Measurements from ENCODE around the gene MT1E. TPM values are rescaled to one million over a fixed set of nuclear protein-coding genes. Genes with fewer than 3 reads are reported as not detected.
"Not testable (repeated sequence)": the region's sequence is repeated elsewhere in the genome, so short reads cannot be mapped to it uniquely, and the experiment has no call there.

The MT1E gene
- total and polyA plus RNA-seq, 12 donors, result 31.9 to 268 (median 97.0) TPM

DNA sequence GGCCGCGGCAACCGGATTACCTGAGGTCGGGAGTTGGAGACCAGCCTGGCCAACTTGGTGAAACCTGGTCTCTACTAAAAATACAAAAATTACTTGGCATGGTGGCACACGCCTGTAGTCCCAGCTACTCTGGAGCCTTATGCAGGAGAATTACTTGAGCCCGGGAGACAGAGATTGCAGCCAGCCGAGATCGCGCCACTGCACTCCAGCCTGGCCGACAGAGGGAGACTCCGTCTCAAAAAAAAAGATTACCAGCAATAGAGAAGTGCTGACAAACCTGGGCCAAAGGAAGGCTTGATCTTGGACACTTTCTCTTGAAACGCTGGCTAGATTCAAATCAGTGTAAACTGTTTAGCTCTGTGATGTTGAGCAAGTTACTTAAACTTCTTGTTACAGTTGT lies 48.3 kb downstream of the MT1E start:
- DNase-seq (no peak), ATAC-seq (peak in 5 of 8 donors; percentile 38 to 66 (median 50))
- Histone ChIP-seq H3K9me3 (no peaks in the 10 kb centered on the region), H3K4me1 (peaks cover 0 to 19% (median 14%) of the 10 kb centered on the region in 9 donors), H3K27ac (no peak overlapping the region), H3K4me3 (no peak overlapping the region), H3K36me3 (no peaks in the 10 kb centered on the region), H3K27me3 (peaks cover 6 to 80% (median 53%) of the 10 kb centered on the region in 7 donors)
- TF ChIP-seq, protein P1, sequence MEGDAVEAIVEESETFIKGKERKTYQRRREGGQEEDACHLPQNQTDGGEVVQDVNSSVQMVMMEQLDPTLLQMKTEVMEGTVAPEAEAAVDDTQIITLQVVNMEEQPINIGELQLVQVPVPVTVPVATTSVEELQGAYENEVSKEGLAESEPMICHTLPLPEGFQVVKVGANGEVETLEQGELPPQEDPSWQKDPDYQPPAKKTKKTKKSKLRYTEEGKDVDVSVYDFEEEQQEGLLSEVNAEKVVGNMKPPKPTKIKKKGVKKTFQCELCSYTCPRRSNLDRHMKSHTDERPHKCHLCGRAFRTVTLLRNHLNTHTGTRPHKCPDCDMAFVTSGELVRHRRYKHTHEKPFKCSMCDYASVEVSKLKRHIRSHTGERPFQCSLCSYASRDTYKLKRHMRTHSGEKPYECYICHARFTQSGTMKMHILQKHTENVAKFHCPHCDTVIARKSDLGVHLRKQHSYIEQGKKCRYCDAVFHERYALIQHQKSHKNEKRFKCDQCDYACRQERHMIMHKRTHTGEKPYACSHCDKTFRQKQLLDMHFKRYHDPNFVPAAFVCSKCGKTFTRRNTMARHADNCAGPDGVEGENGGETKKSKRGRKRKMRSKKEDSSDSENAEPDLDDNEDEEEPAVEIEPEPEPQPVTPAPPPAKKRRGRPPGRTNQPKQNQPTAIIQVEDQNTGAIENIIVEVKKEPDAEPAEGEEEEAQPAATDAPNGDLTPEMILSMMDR (IDR thresholded peaks at IDR 0.05), result peak; percentile 35 to 68 (median 61)
- intact Hi-C loops (cut with DNase I), result loop anchor here in 2 of 10 donors (1.0 to 2.0 kb wide), 2 partner anchors 28 to 29 kb away; no protein-coding TSS in a partner anchor
- 41 to 42% methylated on average over 12 of the region's 12 CpGs for WGBS, 2 donors

DNA sequence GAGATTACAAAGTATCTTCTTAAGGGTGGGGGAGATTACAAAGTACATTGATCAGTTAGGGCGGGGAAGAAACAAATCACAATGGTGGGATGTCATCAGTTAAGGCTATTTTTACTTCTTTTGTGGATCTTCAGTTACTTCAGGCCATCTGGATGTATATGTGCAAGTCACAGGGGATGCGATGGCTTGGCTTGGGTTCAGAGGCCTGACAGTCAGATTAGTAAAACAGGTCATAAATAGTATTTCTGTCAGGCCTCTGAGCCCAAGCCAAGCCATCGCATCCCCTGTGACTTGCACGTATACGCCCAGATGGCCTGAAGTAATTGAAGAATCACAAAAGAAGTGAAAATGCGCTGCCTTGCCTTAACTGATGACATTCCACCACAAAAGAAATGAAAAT lies 49.0 kb downstream of the MT1E start:
- Histone ChIP-seq H3K27me3 (peaks cover 6 to 73% (median 47%) of the 10 kb centered on the region in 7 donors), H3K4me1 (peaks cover 0 to 15% (median 10%) of the 10 kb centered on the region in 9 donors)
- H3K9me3 ChIP-seq, H3K4me3 ChIP-seq, H3K27ac ChIP-seq, DNase-seq, H3K36me3 ChIP-seq, ATAC-seq: not testable (repeated sequence)
- intact Hi-C loops (cut with DNase I), result loop anchor here in 1 of 10 donors (1.0 kb wide), 1 partner anchor 28 kb away; no protein-coding TSS in a partner anchor
- WGBS, 2 donors, result 73 to 85% methylated on average over 6 of the region's 6 CpGs

DNA sequence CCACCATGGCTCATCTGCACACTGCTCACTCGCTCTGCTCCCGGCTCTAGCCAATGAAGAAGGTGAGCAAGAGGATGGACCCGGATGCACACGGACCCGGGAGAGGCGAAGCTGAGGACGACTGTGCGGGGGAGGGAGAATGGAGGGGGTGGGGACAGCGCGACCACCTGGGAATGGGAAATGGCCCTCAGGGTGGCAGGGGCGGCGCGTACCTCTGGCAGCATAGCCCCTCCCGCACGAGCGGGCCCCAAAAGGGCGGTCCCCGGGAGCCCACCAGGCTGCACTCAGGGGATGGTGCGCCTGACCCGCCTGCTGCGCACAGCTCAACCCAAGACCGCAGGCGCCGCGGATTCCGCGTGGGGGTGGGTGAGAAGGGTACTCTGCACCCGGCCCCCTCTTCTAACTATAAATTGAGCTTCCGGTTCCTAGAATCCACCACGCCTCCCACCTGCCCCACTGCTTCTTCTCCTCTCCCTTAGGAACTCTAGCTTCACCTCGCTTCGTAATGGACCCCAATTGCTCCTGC lies 50.2 kb downstream of the MT1E start:
- TF ChIP-seq, protein P1 (IDR thresholded peaks at IDR 0.05), result no peak
- peaks cover 0 to 61% (median 35%) of the 10 kb centered on the region in 7 donors for H3K27me3 ChIP-seq
- intact Hi-C loops (cut with DNase I), result no loop called here
- peaks cover 0 to 21% (median 9%) of the 10 kb centered on the region in 9 donors for H3K4me1 ChIP-seq
- DNase-seq (no peak), ATAC-seq (peak in 4 of 8 donors; percentile 7 to 46 (median 33))
- WGBS, 2 donors, result 5 to 9% methylated on average over 32 of the region's 32 CpGs
- no peaks in the 10 kb centered on the region for H3K9me3 ChIP-seq
- H3K27ac ChIP-seq, result no peak overlapping the region
- peak overlapping the region in 9 of 10 donors; percentile 6 to 37 (median 30) for H3K4me3 ChIP-seq
- H3K36me3 ChIP-seq, result no peaks in the 10 kb centered on the region

Other genes starting within 250 kb of the MT1E start
- 10 to 100 TPM; 50.6 to 87.9 (median 69.7) TPM for gene AMFR, start 200.2 kb upstream of the MT1E start, total RNA-seq
- gene AMFR, start 200.2 kb upstream of the MT1E start, polyA plus RNA-seq, result 10 to 100 TPM; 18.1 to 63.9 TPM
- gene NUDT21, start 174.4 kb upstream of the MT1E start, total RNA-seq, result 10 to 100 TPM; 59.2 to 74.7 (median 63.4) TPM
- gene NUDT21, start 174.4 kb upstream of the MT1E start, polyA plus RNA-seq, result 10 to 100 TPM in 1 of 2 donors, 1 to 10 TPM in 1; 9.3 to 26.4 TPM
- 10 to 100 TPM; 24.2 to 41.0 (median 36.8) TPM for gene OGFOD1, start 174.2 kb upstream of the MT1E start, total RNA-seq
- gene OGFOD1, start 174.2 kb upstream of the MT1E start, polyA plus RNA-seq, result 10 to 100 TPM in 1 of 2 donors, 1 to 10 TPM in 1; 8.9 to 17.5 TPM
- 10 to 100 TPM; 37.7 to 75.9 (median 60.1) TPM for gene BBS2, start 105.8 kb upstream of the MT1E start, total RNA-seq
- gene BBS2, start 105.8 kb upstream of the MT1E start, polyA plus RNA-seq, result 10 to 100 TPM; 11.7 to 33.0 TPM
- not detected for gene MT4, start 60.7 kb upstream of the MT1E start, total RNA-seq
- not detected for gene MT4, start 60.7 kb upstream of the MT1E start, polyA plus RNA-seq
- gene MT3, start 36.3 kb upstream of the MT1E start, total RNA-seq, result 10 to 100 TPM in 1 of 10 donors, 1 to 10 TPM in 9; 1.9 to 11.6 (median 4.1) TPM
- 10 to 100 TPM in 1 of 2 donors, 1 to 10 TPM in 1; 4.4 to 29.8 TPM for gene MT3, start 36.3 kb upstream of the MT1E start, polyA plus RNA-seq
- 100 to 1,000 TPM in 6 of 10 donors, 10 to 100 TPM in 4; 88.8 to 354 (median 109) TPM for gene MT2A, start 17.2 kb upstream of the MT1E start, total RNA-seq
- gene MT2A, start 17.2 kb upstream of the MT1E start, polyA plus RNA-seq, result 100 to 1,000 TPM; 195 to 231 TPM
- 10 to 100 TPM in 1 of 10 donors, 1 to 10 TPM in 5, under 1 TPM in 4; 0.75 to 24.3 (median 1.7) TPM for gene MT1M, start 6.9 kb downstream of the MT1E start, total RNA-seq
- gene MT1M, start 6.9 kb downstream of the MT1E start, polyA plus RNA-seq, result 10 to 100 TPM; 11.9 to 25.4 TPM
- 10 to 100 TPM in 1 of 10 donors, 1 to 10 TPM in 5, under 1 TPM in 2, not detected in 2; 0.71 to 67.7 (median 2.6) TPM for gene MT1A, start 12.9 kb downstream of the MT1E start, total RNA-seq
- gene MT1A, start 12.9 kb downstream of the MT1E start, polyA plus RNA-seq, result 100 to 1,000 TPM in 1 of 2 donors, 10 to 100 TPM in 1; 11.1 to 102 TPM
- not detected for gene MT1B, start 26.1 kb downstream of the MT1E start, total RNA-seq
- gene MT1B, start 26.1 kb downstream of the MT1E start, polyA plus RNA-seq, result not detected
- 1 to 10 TPM in 9 of 10 donors, under 1 TPM in 1; 0.98 to 7.7 (median 2.4) TPM for gene MT1F, start 32.2 kb downstream of the MT1E start, total RNA-seq
- gene MT1F, start 32.2 kb downstream of the MT1E start, polyA plus RNA-seq, result 1 to 10 TPM; 2.0 to 2.4 TPM
- gene MT1G, start 42.3 kb downstream of the MT1E start, total RNA-seq, result 1 to 10 TPM in 3 of 10 donors, under 1 TPM in 1, not detected in 6; 0.95 to 9.0 (median 1.0) TPM
- gene MT1G, start 42.3 kb downstream of the MT1E start, polyA plus RNA-seq, result 1 to 10 TPM; 3.6 to 3.7 TPM
- 1 to 10 TPM in 1 of 10 donors, not detected in 9; 2.4 TPM for gene MT1H, start 44.0 kb downstream of the MT1E start, total RNA-seq
- not detected for gene MT1H, start 44.0 kb downstream of the MT1E start, polyA plus RNA-seq
- gene MT1X, start 56.7 kb downstream of the MT1E start, total RNA-seq, result 100 to 1,000 TPM in 4 of 10 donors, 10 to 100 TPM in 6; 15.8 to 616 (median 71.4) TPM
- 100 to 1,000 TPM; 162 to 239 TPM for gene MT1X, start 56.7 kb downstream of the MT1E start, polyA plus RNA-seq
- 10 to 100 TPM; 25.4 to 34.8 (median 27.6) TPM for gene NUP93, start 104.3 kb downstream of the MT1E start, total RNA-seq
- 10 to 100 TPM; 27.2 to 32.3 TPM for gene NUP93, start 104.3 kb downstream of the MT1E start, polyA plus RNA-seq
- not detected for gene SLC12A3, start 239.4 kb downstream of the MT1E start, total RNA-seq
- not detected for gene SLC12A3, start 239.4 kb downstream of the MT1E start, polyA plus RNA-seq